ENCODE measurements around the gene KRT74. TPM values are rescaled to one million over a fixed set of nuclear protein-coding genes. Genes with fewer than 3 reads are reported as not detected.
A peak's percentile ranks its signal among the peaks of the same experiment; 100 is the strongest.
"Not testable (repeated sequence)": the region's sequence is repeated elsewhere in the genome, so short reads cannot be mapped to it uniquely, and the experiment has no call there.

Gene KRT74
- total RNA-seq, 1 donor from 2014 or later: not detected

DNA sequence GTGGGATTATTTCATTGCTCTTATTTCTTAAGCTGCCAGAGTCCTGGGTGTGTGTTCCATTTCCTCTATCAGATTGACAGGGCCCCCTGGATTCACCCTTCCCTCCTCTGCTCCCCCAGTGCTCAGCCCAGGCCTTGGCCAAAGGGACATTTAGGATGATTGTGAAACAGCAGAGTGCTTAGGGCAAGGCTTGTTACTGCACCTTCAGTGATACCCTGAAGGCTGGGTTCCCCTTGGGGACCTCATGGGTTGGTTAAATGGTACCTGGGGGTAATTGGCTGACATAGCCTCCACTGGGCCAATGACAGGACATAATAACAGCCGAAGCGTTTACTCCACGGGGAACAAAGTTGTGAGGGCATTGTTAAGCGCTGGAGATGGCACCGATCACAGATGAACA lies 28.9 kb upstream of the KRT74 start:
- DNase-seq (ENCODE audit: low spot score): no peak

DNA sequence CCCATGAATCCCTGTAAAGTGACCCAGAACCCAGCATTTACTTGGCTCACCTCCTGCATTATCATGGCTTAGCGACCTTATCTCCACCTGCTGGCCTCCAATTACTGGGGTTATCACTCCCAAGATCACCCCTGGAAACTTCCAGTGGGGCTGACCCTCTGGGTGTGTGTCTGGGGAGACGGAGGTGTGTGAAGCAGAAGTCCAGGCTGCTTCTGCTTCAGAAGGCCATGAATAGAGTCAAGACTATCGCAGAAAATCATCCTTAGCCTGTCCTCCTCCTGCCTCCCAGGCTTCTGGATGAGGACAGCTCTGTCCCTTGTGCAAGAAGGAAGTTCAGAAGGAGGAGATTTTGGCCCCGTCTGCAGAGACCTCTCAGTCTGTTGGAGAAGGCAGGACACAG lies 28.0 kb upstream of the KRT74 start:
- DNase-seq (ENCODE audit: low spot score): no peak

DNA sequence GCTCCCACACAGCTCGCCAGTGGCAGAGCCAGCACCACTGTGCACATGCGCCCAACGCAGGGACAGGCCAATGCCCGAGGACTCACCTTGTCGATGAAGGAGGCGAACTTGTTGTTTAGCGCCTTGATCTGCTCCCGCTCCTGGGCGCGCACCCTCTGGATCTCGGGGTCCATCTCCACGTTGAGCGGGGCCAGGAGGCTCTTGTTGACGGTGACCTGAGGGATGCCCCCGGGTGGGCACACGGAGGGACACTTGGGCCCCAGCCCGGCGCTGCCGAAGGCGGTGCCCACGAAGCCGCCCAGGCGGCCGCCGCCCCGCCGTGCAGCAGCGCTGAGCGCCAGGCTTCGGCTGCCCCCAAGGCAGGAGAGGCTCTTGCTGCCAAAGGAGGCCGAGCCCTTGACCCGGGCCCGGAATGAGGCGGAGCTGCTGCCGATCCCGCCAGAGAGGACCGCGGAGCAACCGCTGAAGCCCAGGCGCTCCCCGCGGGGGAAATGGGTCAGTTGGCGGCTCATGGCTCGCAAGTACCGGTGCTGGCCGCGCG lies 27.4 kb upstream of the KRT74 start, which contains the start of gene KRT72:
TSS of gene KRT72 (minus strand) at position 523 of the 541 bp plus-strand sequence. CDS start at position 512, 11 bp downstream.
- no peak for DNase-seq (ENCODE audit: low spot score)

DNA sequence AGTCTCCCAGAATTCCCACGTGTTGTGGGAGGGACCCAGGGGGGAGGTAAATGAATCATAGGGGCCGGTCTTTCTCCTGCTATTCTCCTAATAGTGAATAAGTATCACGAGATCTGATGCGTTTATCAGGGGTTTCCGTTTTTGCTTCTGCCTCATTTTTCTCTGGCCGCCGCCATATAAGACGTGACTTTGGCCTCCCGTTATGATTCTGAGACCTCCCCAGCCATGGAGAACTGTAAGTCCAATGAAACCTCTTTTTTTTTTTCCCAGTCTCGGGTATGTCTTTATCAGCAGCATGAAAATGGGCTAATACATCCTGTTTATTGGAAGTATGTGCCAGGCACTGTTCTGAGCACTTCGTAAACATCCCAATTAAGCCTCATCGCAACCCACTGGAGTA lies 26.8 kb upstream of the KRT74 start:
- no peak for DNase-seq (ENCODE audit: low spot score)

DNA sequence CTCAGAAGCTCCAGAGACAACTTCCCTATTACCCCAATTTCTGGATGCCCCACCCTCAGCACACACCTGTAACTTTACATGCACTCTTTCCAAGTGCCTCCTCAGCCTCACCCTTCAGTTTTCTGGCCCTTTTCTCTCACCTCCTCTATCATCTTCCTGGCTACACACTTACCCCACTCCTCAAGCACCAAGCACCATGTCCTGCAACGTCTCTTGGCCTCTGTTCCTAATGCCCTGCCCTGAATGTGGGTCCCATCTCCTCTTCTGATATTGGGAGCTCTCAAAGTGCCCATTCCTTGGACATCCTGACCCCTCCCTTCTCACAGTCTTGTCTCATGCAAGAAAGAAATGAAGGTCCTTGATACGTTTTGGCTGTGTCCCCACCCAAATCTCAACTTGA lies 26.4 kb upstream of the KRT74 start:
- DNase-seq (ENCODE audit: low spot score): no peak

DNA sequence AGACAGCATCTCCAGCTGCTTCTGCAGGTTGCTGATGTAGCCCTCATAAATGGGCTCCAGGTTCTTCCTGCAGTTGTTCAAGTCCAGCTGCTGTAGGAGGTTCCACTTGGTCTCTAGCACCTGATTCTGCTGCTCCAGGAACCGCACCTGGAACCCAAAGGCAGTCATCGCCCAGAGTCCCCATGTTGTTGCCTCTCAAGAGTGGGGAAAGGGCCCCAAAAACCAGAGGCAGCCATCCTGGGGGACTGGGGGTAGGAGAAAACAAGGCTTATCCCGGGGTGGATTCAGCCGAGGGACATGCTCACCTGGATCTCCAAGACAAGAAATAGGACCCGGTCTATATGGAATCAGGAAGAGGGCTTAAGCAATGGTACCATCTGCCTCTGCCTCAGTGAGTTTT lies 25.3 kb upstream of the KRT74 start:
- DNase-seq (ENCODE audit: low spot score): no peak

DNA sequence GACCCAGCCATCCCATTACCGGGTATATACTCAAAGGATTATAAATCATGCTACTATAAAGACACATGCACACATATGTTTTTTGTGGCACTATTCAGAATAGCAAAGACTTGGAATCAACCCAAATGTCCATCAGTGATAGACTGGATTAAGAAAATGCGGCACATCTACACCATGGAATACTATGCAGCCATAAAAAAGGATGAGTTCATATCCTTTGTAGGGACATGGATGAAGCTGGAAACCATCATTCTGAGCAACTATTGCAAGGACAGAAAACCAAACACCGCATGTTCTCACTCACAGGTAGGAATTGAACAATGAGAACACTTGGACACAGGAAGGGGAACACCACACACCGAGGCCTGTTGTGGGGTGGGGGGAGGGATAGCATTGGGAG lies 20.6 kb upstream of the KRT74 start:
- not testable (repeated sequence) for DNase-seq (ENCODE audit: low spot score)

DNA sequence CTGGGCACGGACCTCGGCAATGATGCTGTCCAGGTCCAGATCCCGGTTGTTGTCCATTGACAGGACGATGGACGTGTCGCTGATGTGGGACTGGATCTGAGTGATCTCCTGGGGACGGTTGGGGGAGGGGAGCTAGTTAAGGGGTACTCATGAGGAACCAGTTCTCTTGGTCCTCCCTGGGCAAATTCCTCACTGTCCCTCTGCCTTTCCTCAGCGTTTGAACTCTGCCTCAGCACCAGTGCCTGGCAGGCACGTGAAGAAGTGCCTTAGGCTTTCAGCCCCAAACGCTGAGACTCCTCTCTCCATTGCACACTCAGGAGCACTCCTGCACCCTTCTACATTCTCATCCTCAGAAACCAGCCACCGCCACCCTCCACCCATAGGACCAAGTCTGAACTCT lies 17.9 kb upstream of the KRT74 start:
- no peak for DNase-seq (ENCODE audit: low spot score)

DNA sequence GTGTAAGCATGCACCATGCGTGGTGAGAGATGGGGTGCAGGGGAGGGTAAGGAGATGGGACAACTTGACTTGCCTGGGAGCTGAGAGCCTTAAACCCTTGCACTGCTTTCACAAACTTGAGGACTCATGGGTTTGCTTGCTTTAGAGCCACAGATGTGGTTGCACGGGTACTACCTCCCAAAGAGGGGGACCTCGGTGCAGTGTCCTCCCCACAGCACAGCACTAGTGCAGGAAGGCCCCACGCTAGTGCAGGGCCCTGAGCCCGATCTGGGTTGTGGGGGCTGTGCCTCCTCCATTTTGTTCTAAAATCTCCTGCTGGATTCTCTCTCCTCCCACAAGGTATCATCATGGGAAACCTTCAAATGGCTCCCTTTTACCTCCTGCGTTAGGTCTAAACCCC lies 16.4 kb upstream of the KRT74 start:
- DNase-seq (ENCODE audit: low spot score): no peak

DNA sequence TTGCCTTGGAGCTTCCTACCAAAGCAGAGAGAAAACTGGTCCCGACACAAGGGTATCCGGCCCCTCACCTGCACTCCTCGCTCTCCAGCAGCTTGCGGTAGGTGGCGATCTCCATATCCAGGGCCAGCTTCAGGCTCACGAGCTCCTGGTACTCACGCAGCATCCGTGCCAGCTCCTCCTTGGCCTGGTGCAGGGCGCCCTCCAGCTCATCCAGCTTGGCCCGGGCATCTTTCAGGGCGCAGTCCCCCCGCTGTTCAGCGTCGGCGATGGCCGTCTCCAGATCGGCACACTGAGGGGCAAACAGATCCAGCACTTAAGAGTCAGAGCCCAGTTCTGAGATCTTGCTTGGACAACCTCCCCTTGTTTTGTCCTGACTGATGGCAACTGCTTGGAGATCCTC lies 13.9 kb upstream of the KRT74 start:
- DNase-seq (ENCODE audit: low spot score): no peak

DNA sequence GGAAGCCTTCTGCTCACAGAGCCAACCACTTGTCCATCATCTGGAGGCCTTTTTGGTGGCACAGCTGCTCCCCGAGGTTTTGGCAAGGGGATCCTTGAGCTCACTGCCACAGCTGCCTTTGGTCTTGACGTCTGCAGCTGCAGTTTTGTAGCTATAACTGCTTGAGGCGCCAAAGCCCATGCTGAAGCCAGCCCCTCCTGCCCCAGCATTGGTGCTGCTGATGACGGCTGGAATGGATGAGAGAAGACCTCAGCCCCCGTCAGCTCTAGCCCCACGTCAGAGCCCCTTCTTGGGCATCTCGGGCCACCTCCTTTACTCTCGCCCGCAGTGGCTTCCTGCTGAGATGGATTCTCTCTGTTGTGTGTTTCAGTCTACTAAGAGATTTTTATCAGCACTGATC lies 12.3 kb upstream of the KRT74 start:
- no peak for DNase-seq (ENCODE audit: low spot score)

DNA sequence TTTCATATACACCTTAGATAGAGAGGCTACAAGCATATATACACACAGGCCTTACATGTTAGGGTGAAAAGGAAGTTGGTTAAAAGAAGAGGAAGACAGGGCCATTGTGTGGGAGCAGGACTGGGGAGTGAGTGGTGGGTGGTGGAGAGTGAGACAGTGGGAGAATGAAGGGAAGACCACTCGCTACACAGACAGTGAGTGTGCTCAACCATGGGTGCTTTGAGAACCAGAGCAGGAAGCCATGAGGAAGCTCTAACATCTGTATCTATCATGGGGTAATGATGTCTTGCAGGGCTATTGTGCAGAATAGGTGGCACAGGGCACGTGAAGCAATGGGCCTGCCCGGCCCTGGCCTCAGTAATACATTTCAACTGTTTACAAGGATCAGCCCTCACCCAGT lies 11.4 kb upstream of the KRT74 start:
- DNase-seq (ENCODE audit: low spot score): no peak

DNA sequence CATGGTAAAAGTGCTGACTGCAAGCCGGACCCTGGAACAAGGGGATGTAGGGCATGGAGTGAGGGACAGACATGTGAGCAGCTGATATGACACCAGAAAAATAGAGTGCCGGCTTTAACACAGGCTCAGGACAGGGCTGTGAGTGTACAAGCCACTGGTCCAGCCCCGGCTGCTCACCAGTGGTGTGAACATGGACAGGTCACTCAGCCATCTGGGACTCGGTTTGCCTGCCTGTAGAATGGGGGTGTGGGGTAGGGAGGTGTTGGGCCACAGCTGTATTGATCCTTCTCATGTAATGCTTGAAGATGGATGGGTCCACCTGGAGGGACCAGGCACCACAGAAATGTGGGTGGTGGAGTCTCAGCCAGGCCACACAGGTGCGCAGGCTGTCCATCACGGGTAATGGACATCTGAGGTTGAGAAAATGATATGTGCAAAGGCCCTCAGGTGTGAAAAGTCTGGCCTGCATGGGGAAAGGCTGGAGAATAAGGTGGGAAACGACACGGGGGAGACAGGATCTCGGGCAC lies 10.6 kb upstream of the KRT74 start:
- no peak for DNase-seq (ENCODE audit: low spot score)

DNA sequence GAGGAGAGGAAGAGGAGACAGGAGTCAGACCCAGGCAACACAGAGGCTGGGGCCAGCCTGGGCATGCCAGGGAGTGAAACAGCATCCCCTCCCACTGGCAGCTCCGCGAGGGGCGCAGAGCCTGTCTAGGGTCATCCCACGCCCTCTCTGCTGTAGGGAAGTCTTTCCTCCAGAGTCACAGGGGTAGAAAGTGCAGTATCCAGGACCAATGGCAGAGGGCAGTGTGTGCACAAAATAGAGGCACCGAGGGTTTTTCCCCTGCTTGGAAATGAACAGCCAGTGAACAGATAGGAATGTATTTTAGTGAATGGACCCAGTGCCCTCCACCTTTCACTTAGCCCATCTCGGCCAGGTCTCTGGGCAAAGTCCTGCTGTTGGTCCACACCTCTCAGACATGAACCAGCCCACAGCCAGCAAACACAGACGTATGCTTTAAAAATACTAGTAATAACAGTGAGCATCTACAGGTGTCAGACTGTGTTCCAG lies 9.4 kb upstream of the KRT74 start:
- DNase-seq (ENCODE audit: low spot score): peak; percentile 52

DNA sequence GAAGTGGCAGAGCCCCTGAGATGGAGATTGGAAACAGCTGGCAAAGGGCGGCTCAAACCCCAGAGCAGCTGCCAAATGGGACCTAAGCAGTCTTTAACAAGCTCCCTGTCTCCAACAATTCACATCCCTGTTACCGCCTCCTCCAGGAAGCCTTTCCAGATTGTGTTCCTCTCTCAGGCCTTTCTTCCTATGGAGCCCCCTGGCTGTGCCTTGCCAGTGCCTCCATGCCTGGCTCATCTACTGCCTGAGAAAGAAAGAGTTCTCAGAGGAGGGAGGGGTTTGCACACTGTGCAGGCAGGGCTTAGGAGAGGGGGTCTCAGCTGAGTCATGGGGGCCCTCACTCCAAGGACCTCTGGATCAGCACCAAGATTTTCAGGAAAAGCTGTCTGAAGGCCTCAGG lies 8.8 kb upstream of the KRT74 start:
- no peak for DNase-seq (ENCODE audit: low spot score)

DNA sequence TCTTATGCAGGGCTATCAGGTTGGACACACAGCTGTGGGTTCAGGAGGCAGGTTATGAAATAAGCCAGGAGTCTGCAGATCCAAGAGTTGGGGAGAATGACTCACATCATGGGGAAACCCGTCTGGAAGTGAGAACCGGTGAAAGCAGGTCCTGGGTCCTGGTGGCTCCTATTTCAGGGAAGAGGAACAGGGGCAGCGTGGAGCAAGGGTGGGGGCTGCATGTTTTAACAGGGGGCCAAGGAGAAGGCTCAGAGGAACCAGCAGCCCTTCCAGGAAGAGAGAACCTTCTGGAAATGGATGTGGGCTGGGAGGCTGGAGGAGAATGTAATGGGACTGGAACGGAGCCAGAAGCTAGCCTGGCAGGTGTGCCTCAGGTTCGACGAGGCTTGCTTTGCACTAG lies 7.8 kb upstream of the KRT74 start:
- no peak for DNase-seq (ENCODE audit: low spot score)

DNA sequence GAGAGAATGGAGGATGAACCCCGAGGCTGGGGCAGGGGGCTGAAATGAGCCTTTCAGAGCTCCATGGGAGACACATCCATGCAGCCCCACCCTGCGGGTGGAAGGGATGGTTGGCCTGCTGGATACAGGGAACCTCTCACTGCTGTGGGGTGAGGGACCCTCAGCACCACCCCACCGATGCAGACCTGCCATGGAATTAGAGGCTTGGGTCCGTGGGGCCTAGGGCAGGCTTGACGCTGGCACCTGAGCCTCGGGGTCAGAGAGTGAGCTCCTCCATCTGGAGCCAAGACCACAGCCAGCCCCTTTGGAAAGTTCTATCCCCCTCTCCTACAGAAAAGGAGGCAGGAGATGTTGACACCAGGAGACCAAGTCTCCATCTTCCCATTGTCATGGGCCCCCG lies 7.4 kb upstream of the KRT74 start:
- DNase-seq (ENCODE audit: low spot score): no peak

DNA sequence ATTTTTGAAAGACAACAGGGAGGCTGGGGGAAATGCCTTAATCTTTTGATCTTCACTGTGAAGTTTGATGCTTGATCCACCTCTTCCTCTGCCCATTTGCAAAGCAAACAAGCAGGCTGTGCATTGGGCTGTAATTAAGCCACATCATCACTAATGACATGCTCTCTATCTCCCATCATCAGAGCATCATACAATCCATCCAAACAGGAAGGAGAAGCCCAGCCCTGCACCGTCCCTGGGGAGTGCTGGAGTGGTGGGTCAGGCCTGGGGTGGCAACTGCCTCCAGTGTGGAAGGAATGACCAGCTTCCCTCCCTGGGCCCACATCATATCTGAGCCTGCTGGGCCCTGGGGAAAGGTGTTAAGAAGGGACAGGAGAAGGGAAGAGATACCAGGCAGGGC lies 6.9 kb upstream of the KRT74 start:
- no peak for DNase-seq (ENCODE audit: low spot score)

DNA sequence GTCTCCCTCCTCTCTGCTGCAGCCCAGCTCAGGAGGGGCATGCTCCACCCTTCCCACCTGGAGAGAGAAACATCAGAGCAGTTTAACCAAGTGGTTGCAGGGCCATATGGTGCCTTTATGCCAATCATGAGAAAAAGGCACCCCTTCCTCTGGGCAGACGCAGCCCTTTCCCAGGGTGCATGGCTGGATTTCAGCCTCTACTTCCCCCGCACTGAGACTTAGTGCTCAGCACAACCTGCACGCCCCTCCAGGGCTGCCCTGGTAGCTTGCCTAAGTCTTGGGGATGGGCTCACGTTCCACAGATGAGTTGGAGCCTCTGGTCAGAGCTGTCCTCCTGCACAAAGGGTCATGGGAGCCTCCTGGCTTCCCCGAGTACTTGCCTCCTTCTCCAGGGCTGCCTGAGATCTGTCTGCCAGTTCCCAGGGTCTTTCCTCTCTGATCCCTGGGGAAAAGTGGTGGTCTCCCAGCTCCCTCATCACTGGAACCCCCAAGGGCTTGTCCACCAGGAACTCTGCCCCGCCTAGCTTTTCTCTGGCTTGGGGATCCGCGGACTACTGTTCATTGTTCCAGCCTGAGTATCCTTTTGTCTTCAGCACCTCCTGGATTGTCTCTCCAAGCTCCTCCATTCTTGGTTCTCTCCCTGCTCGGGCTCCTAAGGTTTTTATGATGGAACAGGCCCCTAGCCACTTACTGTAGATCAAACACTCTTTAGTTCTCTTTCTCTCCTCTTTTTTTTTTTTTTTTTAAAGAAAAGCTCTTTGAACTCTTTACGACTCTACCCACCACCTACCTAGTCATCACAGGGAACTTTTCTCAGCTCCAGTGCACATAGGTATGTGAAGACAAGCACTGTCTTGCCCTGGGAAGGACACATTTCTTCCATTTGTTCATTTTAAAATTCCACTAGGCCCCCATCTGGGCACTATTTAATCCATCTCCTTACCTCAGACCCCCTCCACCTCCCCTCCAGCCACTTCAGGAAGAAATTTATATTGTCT lies 6.1 kb upstream of the KRT74 start:
- no peak for DNase-seq (ENCODE audit: low spot score)

DNA sequence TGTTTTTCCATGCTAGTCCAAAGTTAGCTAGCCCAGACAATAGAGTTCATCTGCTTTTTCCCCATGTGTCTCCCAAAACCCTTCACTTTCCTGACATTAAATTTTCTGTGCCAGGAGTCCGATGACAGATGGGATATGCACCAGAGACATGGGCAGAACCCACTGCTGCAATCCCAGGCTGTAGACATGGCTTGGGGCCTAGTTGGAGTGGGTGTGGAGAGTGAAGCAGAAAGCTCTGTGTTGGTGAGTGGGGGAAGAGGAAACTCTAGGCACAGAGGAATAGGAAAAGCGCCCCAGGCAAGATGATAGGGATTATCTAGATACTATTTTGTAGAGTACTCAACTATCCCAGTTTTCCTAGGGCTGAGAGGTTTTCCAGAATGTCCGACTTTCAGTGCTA lies 4.8 kb upstream of the KRT74 start:
- no peak for DNase-seq (ENCODE audit: low spot score)

DNA sequence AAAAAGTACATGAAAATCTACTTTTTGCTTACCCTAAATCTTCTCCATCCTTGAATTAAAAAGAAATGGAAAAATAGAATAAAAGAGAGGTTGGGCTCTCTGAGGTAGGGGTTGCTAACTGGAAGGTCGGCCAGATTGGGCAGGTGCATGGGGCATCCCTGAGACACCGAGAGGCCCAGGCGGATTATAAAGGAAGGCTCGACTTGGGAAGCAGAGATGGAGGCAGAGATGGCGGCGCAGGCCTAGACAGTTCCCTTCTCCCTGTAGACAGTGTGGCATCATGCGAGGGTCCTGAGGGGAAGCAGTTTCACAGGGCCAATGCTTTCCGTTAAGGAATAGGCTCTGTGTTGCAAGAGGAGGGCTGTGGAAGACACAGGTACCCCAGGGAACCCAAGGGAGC lies 3.7 kb upstream of the KRT74 start:
- no peak for DNase-seq (ENCODE audit: low spot score)

DNA sequence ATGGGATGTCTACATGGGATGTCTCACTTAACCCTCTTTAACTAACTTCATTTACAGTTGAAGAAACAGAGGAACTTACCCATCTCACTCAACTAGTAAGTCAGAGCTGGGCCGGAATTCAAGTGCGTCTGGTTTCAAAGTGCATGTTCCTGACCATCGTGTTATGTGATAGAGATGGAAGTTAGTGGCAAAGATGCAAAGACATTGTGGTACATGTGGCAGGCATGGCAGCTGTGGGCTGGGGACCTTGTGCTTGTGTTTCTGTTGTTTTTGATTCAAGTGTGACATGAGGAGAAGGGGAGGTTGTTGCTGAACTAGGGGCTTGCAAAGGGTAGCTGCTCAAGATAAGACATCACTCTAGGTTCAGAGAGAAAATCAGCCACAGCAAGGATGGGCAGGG lies 2.3 kb upstream of the KRT74 start:
- DNase-seq (ENCODE audit: low spot score): no peak

DNA sequence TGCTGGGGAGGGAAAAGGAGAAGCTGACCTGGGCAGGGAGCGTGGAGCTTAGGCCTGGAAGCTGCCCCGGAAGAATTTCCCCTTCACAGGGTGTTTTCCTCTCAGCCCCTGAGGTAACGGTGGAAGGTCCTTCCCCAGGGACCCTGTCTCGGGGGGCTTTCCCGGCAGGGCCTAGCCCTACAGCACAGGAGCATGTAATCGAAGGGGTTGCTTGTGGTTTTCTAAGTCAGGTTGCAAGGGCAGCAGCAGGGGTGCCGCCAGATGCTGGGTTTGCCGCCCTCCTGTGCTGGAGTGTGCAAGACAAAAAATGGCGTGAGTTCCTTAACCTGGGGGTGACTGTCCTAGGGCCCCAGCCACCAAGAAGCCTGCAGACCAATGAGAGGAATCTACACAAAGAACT lies 1.6 kb upstream of the KRT74 start:
- no peak for DNase-seq (ENCODE audit: low spot score)

Data from mucosa of gallbladder (tissue), 1 donor.